ENCODE data around the gene ITGA11. TPM values are rescaled to one million over a fixed set of nuclear protein-coding genes. Genes with fewer than 3 reads are reported as not detected.

ITGA11 gene
- total RNA-seq, 2 experiments from 2014 or later = 1.7 to 3.6 TPM

- H3K27ac Mint-ChIP-seq = no peak overlapping the region
- DNase-seq = no peak
- H3K27me3 Mint-ChIP-seq = peaks cover 4% of the 10 kb centered on the region
- ChIA-PET CTCF (interaction anchor here (2.7 kb wide), 1 partner anchor 58 kb away, joined by 10 read pairs; no protein-coding TSS in a partner anchor), POLR2A (no interaction called here)
- H3K36me3 Mint-ChIP-seq (ENCODE audit: low read depth) = no peaks in the 10 kb centered on the region
- intact Hi-C loops (cut with micrococcal nuclease) = no loop called here
- no peak for ATAC-seq
- H3K9me3 Mint-ChIP-seq = no peaks in the 10 kb centered on the region
- peaks cover 9% of the 10 kb centered on the region for H3K4me1 Mint-ChIP-seq (ENCODE audit: low read depth)
- TF ChIP-seq CTCF (IDR thresholded peaks at IDR 0.05) = no peak
- no peak overlapping the region for H3K4me3 Mint-ChIP-seq
Observed at GRCh38 chr15:68364028-68364659, 67.8 kb downstream of the ITGA11 start.

GRCh38 chr15:68363353-68363752, 68.6 kb downstream of the ITGA11 start:
- Mint-ChIP-seq H3K27me3 (peaks cover 4% of the 10 kb centered on the region), H3K4me3 (no peak overlapping the region), H3K4me1 (ENCODE audit: low read depth) (peaks cover 9% of the 10 kb centered on the region), H3K27ac (no peak overlapping the region), H3K9me3 (no peaks in the 10 kb centered on the region), H3K36me3 (ENCODE audit: low read depth) (no peaks in the 10 kb centered on the region)
- intact Hi-C loops (cut with micrococcal nuclease) = no loop called here
- DNase-seq = no peak
- ChIA-PET POLR2A (no interaction called here), CTCF (no interaction called here)
- no peak for ATAC-seq
- no peak for TF ChIP-seq CTCF (IDR thresholded peaks at IDR 0.05)

GRCh38 chr15:68362537-68363126, 69.3 kb downstream of the ITGA11 start:
- intact Hi-C loops (cut with micrococcal nuclease) = no loop called here
- ChIA-PET POLR2A (no interaction called here), CTCF (interaction anchor here (1.6 kb wide), 1 partner anchor 56 kb away, joined by 6 read pairs; no protein-coding TSS in a partner anchor)
- Mint-ChIP-seq H3K4me3 (no peak overlapping the region), H3K27me3 (peaks cover 4% of the 10 kb centered on the region), H3K9me3 (no peaks in the 10 kb centered on the region), H3K36me3 (ENCODE audit: low read depth) (no peaks in the 10 kb centered on the region), H3K27ac (no peak overlapping the region), H3K4me1 (ENCODE audit: low read depth) (peaks cover 9% of the 10 kb centered on the region)
- DNase-seq (no peak), ATAC-seq (no peak)
- TF ChIP-seq CTCF (IDR thresholded peaks at IDR 0.05) = no peak

- H3K27ac Mint-ChIP-seq = no peak overlapping the region
- no peak for TF ChIP-seq CTCF (IDR thresholded peaks at IDR 0.05)
- ATAC-seq (no peak), DNase-seq (no peak)
- ChIA-PET CTCF (interaction anchor here (1.0 to 1.4 kb wide), 2 partner anchors 108 to 189 kb away, joined by 3 to 4 read pairs; no protein-coding TSS in a partner anchor), POLR2A (no interaction called here)
- H3K27me3 Mint-ChIP-seq = peaks cover 6% of the 10 kb centered on the region
- H3K4me1 Mint-ChIP-seq (ENCODE audit: low read depth) = peaks cover 9% of the 10 kb centered on the region
- peaks cover 12% of the 10 kb centered on the region for H3K9me3 Mint-ChIP-seq
- intact Hi-C loops (cut with micrococcal nuclease) = no loop called here
- no peak overlapping the region for H3K4me3 Mint-ChIP-seq
- peaks cover 7% of the 10 kb centered on the region for H3K36me3 Mint-ChIP-seq (ENCODE audit: low read depth)
Observed at GRCh38 chr15:68360721-68361120, 71.2 kb downstream of the ITGA11 start.

GRCh38 chr15:68356778-68357177, 75.2 kb downstream of the ITGA11 start:
- DNase-seq = no peak
- POLR2A ChIA-PET = interaction anchor here (1.0 kb wide), 1 partner anchor 10 kb away, joined by 3 read pairs; no protein-coding TSS in a partner anchor
- CTCF ChIA-PET = interaction anchor here (0.7 kb wide), 1 partner anchor 69 kb away, joined by 3 read pairs; no protein-coding TSS in a partner anchor
- Mint-ChIP-seq H3K36me3 (ENCODE audit: low read depth) (peaks cover 10% of the 10 kb centered on the region), H3K4me1 (ENCODE audit: low read depth) (peaks cover 29% of the 10 kb centered on the region), H3K4me3 (no peak overlapping the region), H3K27ac (no peak overlapping the region), H3K27me3 (peaks cover 6% of the 10 kb centered on the region), H3K9me3 (peaks cover 12% of the 10 kb centered on the region)
- no peak for TF ChIP-seq CTCF (IDR thresholded peaks at IDR 0.05)
- no peak for ATAC-seq
- intact Hi-C loops (cut with micrococcal nuclease) = no loop called here

Data from activated CD8-positive, alpha-beta T cell treated with anti-CD3 and anti-CD28 coated beads for 36 hours (primary cell).